Right lobe of liver (tissue), 4 donors: Measurements from ENCODE around the gene NRCAM.

Experiments
- POLR2A ChIP-seq: fragments of 450-650 bp; IDR thresholded peaks from one replicate; pipeline ENCODE4 v1.6.1; 2017; ENCODE audit warnings: antibody characterized with exemption, mild to moderate bottlenecking
- TF ChIP-seq, protein P1 (sequence below), 4 donors: fragments of 200-600 bp in 3 of 4; fragments of 450-650 bp in 1 of 4; IDR thresholded peaks; one replicate each; pipeline versions ENCODE4 v1.5.1 to v1.8.0; 2016 to 2022; ENCODE audit warnings: antibody characterized with exemption in 4 of 4, mild to moderate bottlenecking in 2 of 4
- donor health status: DM: no; HTN: no; CAD: no.
- donor health status: DM: no; HTN: no; CAD: no.
- donor health status: DM: no; HTN: yes; CAD: no.

DNA sequence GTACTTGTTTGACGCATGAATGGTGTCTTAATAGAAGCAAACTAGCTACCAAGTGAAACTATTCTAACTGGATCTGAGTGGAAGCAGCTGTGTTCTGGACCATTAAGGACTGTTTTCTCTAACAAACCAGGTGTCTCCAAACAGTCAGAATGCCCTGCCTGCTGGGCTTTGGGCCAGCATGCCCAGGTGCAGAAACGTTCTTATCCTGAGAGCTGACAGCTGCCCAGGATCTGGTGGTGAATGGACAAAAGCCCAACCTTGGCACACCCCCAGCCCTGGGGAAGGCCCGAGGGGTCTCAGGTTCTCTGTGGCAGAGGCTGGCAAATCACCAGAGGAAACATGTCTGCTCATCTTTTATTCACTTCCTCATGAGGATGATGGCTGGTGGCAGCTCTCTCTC is 277.8 kb downstream of the NRCAM start:
- TF ChIP-seq, protein P1, sequence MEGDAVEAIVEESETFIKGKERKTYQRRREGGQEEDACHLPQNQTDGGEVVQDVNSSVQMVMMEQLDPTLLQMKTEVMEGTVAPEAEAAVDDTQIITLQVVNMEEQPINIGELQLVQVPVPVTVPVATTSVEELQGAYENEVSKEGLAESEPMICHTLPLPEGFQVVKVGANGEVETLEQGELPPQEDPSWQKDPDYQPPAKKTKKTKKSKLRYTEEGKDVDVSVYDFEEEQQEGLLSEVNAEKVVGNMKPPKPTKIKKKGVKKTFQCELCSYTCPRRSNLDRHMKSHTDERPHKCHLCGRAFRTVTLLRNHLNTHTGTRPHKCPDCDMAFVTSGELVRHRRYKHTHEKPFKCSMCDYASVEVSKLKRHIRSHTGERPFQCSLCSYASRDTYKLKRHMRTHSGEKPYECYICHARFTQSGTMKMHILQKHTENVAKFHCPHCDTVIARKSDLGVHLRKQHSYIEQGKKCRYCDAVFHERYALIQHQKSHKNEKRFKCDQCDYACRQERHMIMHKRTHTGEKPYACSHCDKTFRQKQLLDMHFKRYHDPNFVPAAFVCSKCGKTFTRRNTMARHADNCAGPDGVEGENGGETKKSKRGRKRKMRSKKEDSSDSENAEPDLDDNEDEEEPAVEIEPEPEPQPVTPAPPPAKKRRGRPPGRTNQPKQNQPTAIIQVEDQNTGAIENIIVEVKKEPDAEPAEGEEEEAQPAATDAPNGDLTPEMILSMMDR (IDR thresholded peaks at IDR 0.05): no peak
- TF ChIP-seq POLR2A: no peak
